WTC11 (cell line): ENCODE results near the gene TSNAXIP1. TPM values are rescaled to one million over a fixed set of nuclear protein-coding genes. Genes with fewer than 3 reads are reported as not detected.

Experiments
- ATAC-seq: fragments of 200-7000 bp; cut with Tn5 transposase; 2 replicates; pipeline ENCODE4 v1.10.0; 2021; ENCODE audit warnings: mild to moderate bottlenecking, moderate library complexity
- CTCF ChIA-PET: fragments of 300-600 bp; sonication (Branson Sonifier 250); formaldehyde crosslinking; loops from one replicate; lab custom pipeline; 2021; ENCODE audit warnings: antibody characterized with exemption; lab: Charles Lee
- POLR2A ChIA-PET: fragments of 350-600 bp; sonication (Branson Sonifier 250); formaldehyde crosslinking; loops from one replicate; lab custom pipeline; 2021; ENCODE audit warnings: antibody characterized with exemption; lab: Charles Lee
- DNase-seq: peaks from one replicate; pipeline ENCODE4 v3.0.0; 2021; ENCODE audit warnings: low spot score
- H3K27ac Mint-ChIP-seq: 2 replicates; pipeline ENCODE4 v1.8.0; 2021; ENCODE audit warnings: mixed read lengths
- H3K27me3 Mint-ChIP-seq: 2 replicates; pipeline ENCODE4 v1.8.0; 2021; ENCODE audit warnings: low read depth, mild to moderate bottlenecking, moderate library complexity, mixed read lengths
- H3K36me3 Mint-ChIP-seq: 2 replicates; pipeline ENCODE4 v1.8.0; 2021; ENCODE audit warnings: mixed read lengths
- H3K4me1 Mint-ChIP-seq: 2 replicates; pipeline ENCODE4 v1.8.0; 2022; ENCODE audit warnings: mixed read lengths
- H3K4me3 Mint-ChIP-seq: 2 replicates; pipeline ENCODE4 v1.8.0; 2021; ENCODE audit warnings: mild to moderate bottlenecking, moderate library complexity, mixed read lengths
- H3K9me3 Mint-ChIP-seq: 2 replicates; pipeline ENCODE4 v1.8.0; 2021; ENCODE audit warnings: mixed read lengths
- AR ChIP-seq: fragments of 250-450 bp; sonication (Bioruptor Pico); IDR thresholded peaks from 2 replicates; pipeline ENCODE4 v1.9.0; 2021; ENCODE audit warnings: mild to moderate bottlenecking
- CREM ChIP-seq: sonication (generic); formaldehyde crosslinking; IDR thresholded peaks from 2 replicates; pipeline ENCODE4 v1.8.1; 2022; ENCODE audit warnings: mild to moderate bottlenecking, missing genetic modification reagents, moderate library complexity
- CTCF ChIP-seq: fragments of 200-600 bp; IDR thresholded peaks from 2 replicates; pipeline ENCODE4 v1.8.0; 2022; ENCODE audit warnings: antibody characterized with exemption
- E2F1 ChIP-seq: sonication (generic); formaldehyde crosslinking; IDR thresholded peaks from 2 replicates; pipeline ENCODE4 v1.8.0; 2022; ENCODE audit warnings: mild to moderate bottlenecking, missing genetic modification reagents
- E2F4 ChIP-seq: sonication (generic); formaldehyde crosslinking; IDR thresholded peaks from 2 replicates; pipeline ENCODE4 v1.8.1; 2022; ENCODE audit warnings: low read depth, mild to moderate bottlenecking, moderate library complexity, missing genetic modification reagents, borderline replicate concordance
- GABPB1 ChIP-seq: sonication (generic); formaldehyde crosslinking; IDR thresholded peaks from 2 replicates; pipeline ENCODE4 v1.8.1; 2023; ENCODE audit warnings: mild to moderate bottlenecking, missing genetic modification reagents
- GRHL2 ChIP-seq: fragments of 250-450 bp; sonication (Bioruptor Pico); IDR thresholded peaks from 2 replicates; pipeline ENCODE4 v1.8.0; 2022; ENCODE audit warnings: mild to moderate bottlenecking, moderate library complexity; ENCODE audit not compliant: insufficient replicate concordance, severe bottlenecking
- IRF1 ChIP-seq: sonication (generic); formaldehyde crosslinking; IDR thresholded peaks from 2 replicates; pipeline ENCODE4 v1.8.0; 2023; ENCODE audit warnings: missing genetic modification reagents
- JAZF1 ChIP-seq: fragments of 250-450 bp; sonication (Bioruptor Pico); IDR thresholded peaks from 2 replicates; pipeline ENCODE4 v1.9.0; 2021; ENCODE audit warnings: moderate library complexity, mild to moderate bottlenecking, inconsistent platforms
- KAT7 ChIP-seq: sonication (generic); formaldehyde crosslinking; IDR thresholded peaks from 2 replicates; pipeline ENCODE4 v1.8.1; 2023; ENCODE audit warnings: missing genetic modification reagents, mild to moderate bottlenecking, borderline replicate concordance
- MYBL2 ChIP-seq: sonication (generic); formaldehyde crosslinking; IDR thresholded peaks from 2 replicates; pipeline ENCODE4 v1.8.1; 2023; ENCODE audit warnings: mild to moderate bottlenecking, moderate library complexity, missing genetic modification reagents
- NFYB ChIP-seq: sonication (generic); formaldehyde crosslinking; conservative IDR thresholded peaks from 2 replicates; pipeline ENCODE4 v1.8.0; 2022; ENCODE audit warnings: low read depth, missing genetic modification reagents
- NR1H2 ChIP-seq: sonication (generic); formaldehyde crosslinking; IDR thresholded peaks from 2 replicates; pipeline ENCODE4 v1.9.0; 2021; ENCODE audit warnings: mild to moderate bottlenecking, moderate library complexity, missing genetic modification reagents
- NR2C2 ChIP-seq: sonication (generic); formaldehyde crosslinking; IDR thresholded peaks from 2 replicates; pipeline ENCODE4 v1.8.0; 2022; ENCODE audit warnings: mild to moderate bottlenecking, missing genetic modification reagents
- NR3C1 ChIP-seq: sonication (generic); formaldehyde crosslinking; conservative IDR thresholded peaks from 2 replicates; pipeline ENCODE4 v1.8.1; 2023; ENCODE audit warnings: low read depth, mild to moderate bottlenecking, missing genetic modification reagents
- OVOL2 ChIP-seq: fragments of 250-450 bp; sonication (Bioruptor Pico); IDR thresholded peaks from 2 replicates; pipeline ENCODE4 v1.9.0; 2021; ENCODE audit warnings: mild to moderate bottlenecking, borderline replicate concordance
- SMAD4 ChIP-seq: sonication (generic); formaldehyde crosslinking; IDR thresholded peaks from 2 replicates; pipeline ENCODE4 v1.8.0; 2022; ENCODE audit warnings: mild to moderate bottlenecking, missing genetic modification reagents
- TEAD1 ChIP-seq: sonication (generic); formaldehyde crosslinking; IDR thresholded peaks from 2 replicates; pipeline ENCODE4 v1.8.0; 2022; ENCODE audit warnings: mild to moderate bottlenecking, missing genetic modification reagents
- TP53 ChIP-seq: sonication (generic); formaldehyde crosslinking; IDR thresholded peaks from 2 replicates; pipeline ENCODE4 v1.8.1; 2023; ENCODE audit warnings: mild to moderate bottlenecking, missing genetic modification reagents
- ZBTB21 ChIP-seq: sonication (generic); formaldehyde crosslinking; IDR thresholded peaks from 2 replicates; pipeline ENCODE4 v1.8.1; 2023; ENCODE audit warnings: mild to moderate bottlenecking, missing genetic modification reagents, borderline replicate concordance
- ZMAT4 ChIP-seq: fragments of 250-450 bp; sonication (Bioruptor Pico); IDR thresholded peaks from 2 replicates; pipeline ENCODE4 v1.9.0; 2021; ENCODE audit warnings: mild to moderate bottlenecking
- ZNF121 ChIP-seq: sonication (generic); formaldehyde crosslinking; IDR thresholded peaks from 2 replicates; pipeline ENCODE4 v1.8.0; 2023; ENCODE audit warnings: missing genetic modification reagents
- ZNF138 ChIP-seq: sonication (generic); formaldehyde crosslinking; conservative IDR thresholded peaks from 2 replicates; pipeline ENCODE4 v1.8.1; 2022; ENCODE audit warnings: mild to moderate bottlenecking, moderate library complexity, missing genetic modification reagents
- ZNF416 ChIP-seq: fragments of 250-450 bp; sonication (Bioruptor Pico); IDR thresholded peaks from 2 replicates; pipeline ENCODE4 v1.9.0; 2021; ENCODE audit warnings: mild to moderate bottlenecking, inconsistent platforms
- ZNF671 ChIP-seq: fragments of 250-450 bp; sonication (Bioruptor Pico); IDR thresholded peaks from 2 replicates; pipeline ENCODE4 v1.8.0; 2021; ENCODE audit warnings: mild to moderate bottlenecking
- total RNA-seq: library from RNA; stranded (reverse); gene quantifications from 3 replicates; pipeline ENCODE4 v1.2.3, GENCODE V29; 2021

TSNAXIP1 gene
- total RNA-seq, 1 experiment from 2014 or later, result 0.48 TPM

GRCh38 chr16:67774457-67774853, 32.2 kb upstream of the TSNAXIP1 start:
- Mint-ChIP-seq H3K4me3 (no peak overlapping the region), H3K27ac (no peak overlapping the region), H3K4me1 (peaks cover under 1% of the 10 kb centered on the region), H3K27me3 (no peaks in the 10 kb centered on the region), H3K36me3 (peaks cover 19% of the 10 kb centered on the region), H3K9me3 (peaks cover 4% of the 10 kb centered on the region; the same call in 1 of the 2 replicates)
- ChIA-PET CTCF (interaction anchor here (1.7 kb wide), 1 partner anchor 42 kb away, joined by 10 read pairs; no protein-coding TSS in a partner anchor), POLR2A (no interaction called here)
- DNase-seq (no peak), ATAC-seq (no peak)
- no peak for TF ChIP-seq ZMAT4 (CRISPR knock-in tag)
- no peak for TF ChIP-seq MYBL2 (CRISPR knock-in tag)
- no peak for TF ChIP-seq E2F1 (CRISPR knock-in tag)
- no peak for TF ChIP-seq IRF1 (CRISPR knock-in tag)
- TF ChIP-seq CTCF, result no peak
- no peak for TF ChIP-seq ZNF416 (CRISPR knock-in tag)
- no peak for TF ChIP-seq ZNF121 (CRISPR knock-in tag)
- TF ChIP-seq ZNF138 (CRISPR knock-in tag), result no peak
- TF ChIP-seq JAZF1 (CRISPR knock-in tag), result no peak
- no peak for TF ChIP-seq KAT7
- no peak for TF ChIP-seq E2F4
- TF ChIP-seq NR1H2, result no peak
- no peak for TF ChIP-seq TEAD1 (CRISPR knock-in tag)
- TF ChIP-seq AR (CRISPR knock-in tag), result no peak
- TF ChIP-seq CREM (CRISPR knock-in tag), result no peak
- no peak for TF ChIP-seq ZNF671 (CRISPR knock-in tag)
- no peak for TF ChIP-seq ZBTB21 (CRISPR knock-in tag)

GRCh38 chr16:67775273-67775672, 31.4 kb upstream of the TSNAXIP1 start:
- CTCF ChIA-PET, result no interaction called here
- H3K9me3 Mint-ChIP-seq, result peaks cover 4% of the 10 kb centered on the region; the same call in 1 of the 2 replicates
- DNase-seq (no peak), ATAC-seq (no peak)
- no peak overlapping the region for H3K4me3 Mint-ChIP-seq
- peaks cover 6% of the 10 kb centered on the region for H3K4me1 Mint-ChIP-seq
- peaks cover 19% of the 10 kb centered on the region for H3K36me3 Mint-ChIP-seq
- TF ChIP-seq NFYB (CRISPR knock-in tag) (no peak), SMAD4 (CRISPR knock-in tag) (no peak), GABPB1 (CRISPR knock-in tag) (0 out of 2 replicates have a peak, but pooled peaks have one; percentile 17), NR3C1 (CRISPR knock-in tag) (no peak), OVOL2 (CRISPR knock-in tag) (no peak), NR2C2 (no peak), GRHL2 (no peak), ZNF671 (CRISPR knock-in tag) (no peak), TP53 (CRISPR knock-in tag) (no peak)
- TF ChIP-seq, all 79 proteins: peak for 1
- POLR2A ChIA-PET, result no interaction called here
- Mint-ChIP-seq H3K27me3 (no peaks in the 10 kb centered on the region), H3K27ac (no peak overlapping the region; the same call in 1 of the 2 replicates)
